Umbilical cord (tissue), 2 donors: ENCODE data around the gene HES4. TPM values are rescaled to one million over a fixed set of nuclear protein-coding genes. Genes with fewer than 3 reads are reported as not detected.
"Not testable (repeated sequence)": the region's sequence is repeated elsewhere in the genome, so short reads cannot be mapped to it uniquely, and the experiment has no call there.

Experiments used
- DNase-seq: peaks from one replicate; pipeline ENCODE4 v3.0.0-alpha.2; 2015; ENCODE audit warnings: low spot score
- total RNA-seq: library from RNA; depleted of rRNA; stranded (reverse); fragments of >200 nt; gene quantifications from one replicate; pipeline ENCODE4 v1.2.3, GENCODE V29; 2014; ENCODE audit warnings: low replicate concordance; ENCODE audit not compliant: insufficient read depth

HES4 gene
- total RNA-seq, 1 donor from 2014 or later = 40.2 TPM

DNA sequence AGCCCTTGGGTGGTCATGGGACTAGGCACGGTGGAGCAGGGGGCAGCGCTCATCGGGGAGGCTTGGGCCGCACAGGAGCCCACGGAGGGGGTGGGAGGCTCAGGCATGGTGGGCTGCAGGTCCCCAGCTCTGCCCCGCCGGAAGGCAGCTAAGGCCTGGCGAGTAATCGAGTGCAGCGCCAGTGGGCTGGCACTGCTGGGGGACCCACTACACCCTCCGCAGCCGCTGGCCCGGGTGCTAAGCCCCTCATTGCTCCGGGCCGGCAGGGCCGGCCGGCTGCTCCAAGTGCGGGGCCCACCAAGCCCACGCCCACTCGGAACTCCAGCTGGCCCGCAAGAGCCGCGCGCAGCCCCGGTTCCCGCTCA lies 18.4 kb upstream of the HES4 start:
- not testable (repeated sequence) for DNase-seq

DNA sequence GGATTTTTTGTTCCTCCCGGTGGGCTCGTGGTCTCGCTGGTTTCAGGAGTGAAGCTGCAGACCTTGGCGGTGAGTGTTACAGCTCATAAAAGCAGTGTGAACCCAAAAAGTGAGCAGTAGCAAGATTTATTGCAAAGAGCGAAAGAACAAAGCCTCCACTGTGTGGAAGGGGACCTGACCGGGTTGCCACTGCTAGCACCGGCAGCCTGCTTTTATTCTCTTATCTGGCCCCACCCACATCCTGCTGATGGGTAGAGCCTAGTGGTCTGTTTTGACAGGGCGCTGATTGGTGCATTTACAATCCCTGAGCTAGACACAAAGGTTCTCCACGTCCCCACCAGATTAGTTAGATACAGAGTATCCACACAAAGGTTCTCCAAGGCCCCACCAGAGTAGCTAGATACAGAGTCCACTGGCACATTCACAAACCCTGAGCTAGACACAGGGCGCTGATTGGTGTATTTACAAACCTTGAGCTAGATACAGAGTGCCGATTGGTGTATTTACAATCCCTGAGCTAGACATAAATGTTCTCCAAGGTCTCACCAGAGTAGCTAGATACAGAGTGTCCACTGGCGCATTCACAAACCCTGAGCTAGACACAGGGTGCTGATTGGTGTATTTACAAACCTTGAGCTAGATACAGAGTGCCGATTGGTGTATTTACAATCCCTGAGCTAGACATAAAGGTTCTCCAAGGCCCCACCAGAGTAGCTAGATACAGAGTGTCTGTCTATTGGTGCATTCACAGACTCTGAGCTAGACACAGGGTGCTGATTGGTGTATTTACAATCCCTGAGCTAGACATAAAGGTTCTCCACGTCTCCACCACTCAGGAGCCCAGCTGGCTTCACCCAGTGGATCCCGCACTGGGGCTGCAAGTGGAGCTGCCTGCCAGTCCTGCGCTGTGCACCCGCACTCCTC lies 17.8 kb upstream of the HES4 start:
- DNase-seq = not testable (repeated sequence)

GRCh38 chr1:1014799-1015681 lies 15.1 kb upstream of the HES4 start:
- no peak for DNase-seq

DNA sequence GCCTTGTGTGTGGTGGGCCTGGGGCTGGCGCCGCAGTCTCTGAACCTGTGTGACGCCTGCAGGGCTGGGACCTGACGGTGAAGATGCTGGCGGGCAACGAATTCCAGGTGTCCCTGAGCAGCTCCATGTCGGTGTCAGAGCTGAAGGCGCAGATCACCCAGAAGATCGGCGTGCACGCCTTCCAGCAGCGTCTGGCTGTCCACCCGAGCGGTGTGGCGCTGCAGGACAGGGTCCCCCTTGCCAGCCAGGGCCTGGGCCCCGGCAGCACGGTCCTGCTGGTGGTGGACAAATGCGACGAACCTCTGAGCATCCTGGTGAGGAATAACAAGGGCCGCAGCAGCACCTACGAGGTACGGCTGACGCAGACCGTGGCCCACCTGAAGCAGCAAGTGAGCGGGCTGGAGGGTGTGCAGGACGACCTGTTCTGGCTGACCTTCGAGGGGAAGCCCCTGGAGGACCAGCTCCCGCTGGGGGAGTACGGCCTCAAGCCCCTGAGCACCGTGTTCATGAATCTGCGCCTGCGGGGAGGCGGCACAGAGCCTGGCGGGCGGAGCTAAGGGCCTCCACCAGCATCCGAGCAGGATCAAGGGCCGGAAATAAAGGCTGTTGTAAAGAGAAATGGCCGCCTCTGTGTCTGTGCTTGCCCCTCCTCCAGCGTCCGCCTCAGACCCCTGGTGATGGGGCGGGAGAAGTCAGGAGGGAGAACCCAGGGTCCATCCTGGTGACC lies 14.2 kb upstream of the HES4 start:
- DNase-seq = no peak

DNA sequence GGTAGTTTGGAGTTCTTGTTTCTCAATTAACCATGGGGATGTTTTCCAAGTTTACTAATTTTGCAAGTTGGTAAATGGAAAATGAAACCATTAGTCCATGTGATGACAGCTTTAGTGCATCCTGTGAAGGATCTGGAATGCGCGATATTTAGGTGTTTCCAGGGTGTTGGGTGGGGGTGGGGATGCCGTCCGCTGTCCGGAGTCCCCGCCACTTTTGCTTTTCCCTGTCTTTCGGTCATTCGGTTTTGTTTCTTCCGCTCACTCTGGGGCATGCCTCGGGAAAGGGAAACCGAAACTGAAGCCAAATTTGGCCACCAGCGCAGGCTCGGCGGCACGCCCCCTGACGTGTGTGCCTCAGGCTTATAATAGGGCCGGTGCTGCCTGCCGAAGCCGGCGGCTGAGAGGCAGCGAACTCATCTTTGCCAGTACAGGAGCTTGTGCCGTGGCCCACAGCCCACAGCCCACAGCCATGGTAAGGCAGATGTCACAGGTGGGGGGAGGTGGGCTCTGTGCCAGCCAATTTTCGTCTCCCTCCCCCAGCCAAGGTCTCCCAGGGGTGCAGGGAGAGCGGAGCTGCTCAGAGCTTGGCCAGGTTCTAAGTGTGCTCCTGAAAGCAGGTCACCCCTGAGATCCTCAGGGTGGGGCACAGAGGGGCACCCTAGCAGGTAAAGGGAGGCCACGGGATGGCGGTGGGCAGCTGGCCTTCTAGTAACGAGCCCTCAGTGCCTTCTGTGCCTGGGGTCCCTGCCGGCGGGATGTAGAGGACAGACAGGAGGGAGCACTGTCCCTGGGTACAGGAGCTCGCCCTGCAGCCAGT lies 13.4 kb upstream of the HES4 start, which contains the start of gene ISG15:
Gene ISG15, plus strand, starts transcription at position 393 of the 817 bp plus-strand sequence. Its CDS starts 77 bp downstream, at position 470.
- peak; percentile 91 for DNase-seq

DNA sequence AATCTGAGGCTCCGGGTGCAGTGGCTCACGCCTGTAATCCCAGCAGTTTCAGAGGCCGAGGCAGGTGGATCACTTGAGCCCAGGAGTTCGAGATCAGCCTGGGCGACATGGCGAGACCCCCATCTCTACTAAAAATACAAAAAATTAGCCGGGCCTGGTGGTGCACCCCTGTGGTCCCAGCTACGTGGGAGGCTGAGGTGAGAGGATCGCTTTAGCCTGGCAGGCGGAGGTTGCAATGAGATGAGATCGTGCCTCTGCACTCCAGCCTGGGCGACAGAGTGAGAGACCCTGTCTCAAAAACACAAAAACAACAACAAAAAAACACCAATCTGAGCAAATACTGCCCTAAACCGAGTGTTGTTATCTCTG lies 12.8 kb upstream of the HES4 start:
- DNase-seq = not testable (repeated sequence)

- DNase-seq = no peak
These were observed 11.6 kb upstream of the HES4 start for GRCh38 chr1:1011396-1011949.

DNA sequence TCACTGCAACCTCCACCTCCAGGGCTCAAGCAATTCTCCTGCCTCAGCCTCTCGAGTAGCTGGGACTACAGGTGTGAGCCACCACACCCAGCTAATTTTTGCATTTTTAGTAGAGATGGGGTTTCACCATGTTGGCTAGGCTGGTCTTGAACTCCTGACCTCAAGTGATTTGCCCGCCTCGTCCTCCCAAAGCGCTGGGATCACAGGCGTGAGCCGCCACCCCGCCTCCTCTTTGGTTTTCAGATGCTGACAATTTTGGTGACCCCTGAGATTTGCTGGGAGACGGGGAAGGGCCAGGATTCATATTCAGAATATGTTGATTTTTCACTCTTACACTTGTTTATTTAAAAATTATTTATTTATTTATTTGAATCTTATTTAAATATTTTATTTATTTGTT lies 10.2 kb upstream of the HES4 start:
- DNase-seq = not testable (repeated sequence)

GRCh38 chr1:1006305-1007159 lies 6.6 kb upstream of the HES4 start:
- DNase-seq = no peak

DNA sequence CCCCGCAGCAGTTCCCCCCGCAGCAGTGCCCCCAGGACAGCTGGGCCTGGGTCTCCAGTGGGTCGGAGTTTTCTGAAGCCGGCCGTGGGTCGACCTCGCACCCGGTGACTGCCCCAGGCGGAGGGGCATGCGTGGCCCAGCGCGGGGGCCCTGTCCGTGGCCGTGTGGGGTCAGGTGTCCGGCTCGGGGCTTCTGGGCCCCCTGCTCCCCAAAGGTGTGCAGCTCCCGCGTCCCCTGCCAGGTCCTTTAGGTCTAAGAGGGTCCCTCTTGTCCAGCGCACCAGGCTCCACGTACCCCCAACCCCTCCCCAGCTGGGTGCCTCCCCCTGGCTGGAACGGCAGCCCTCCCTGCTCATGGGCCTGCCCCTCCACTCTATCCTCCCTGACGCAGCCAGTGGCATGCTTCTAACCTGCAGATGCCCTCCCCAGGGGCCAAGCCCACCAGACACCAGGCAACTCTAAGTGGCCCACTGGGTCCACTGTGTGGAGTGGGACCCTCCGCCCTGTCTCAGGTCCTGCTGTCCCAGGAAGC lies 5.9 kb upstream of the HES4 start:
- no peak for DNase-seq

- DNase-seq = peak; percentile 45
These were observed 5.1 kb upstream of the HES4 start for GRCh38 chr1:1004780-1005697.

DNA sequence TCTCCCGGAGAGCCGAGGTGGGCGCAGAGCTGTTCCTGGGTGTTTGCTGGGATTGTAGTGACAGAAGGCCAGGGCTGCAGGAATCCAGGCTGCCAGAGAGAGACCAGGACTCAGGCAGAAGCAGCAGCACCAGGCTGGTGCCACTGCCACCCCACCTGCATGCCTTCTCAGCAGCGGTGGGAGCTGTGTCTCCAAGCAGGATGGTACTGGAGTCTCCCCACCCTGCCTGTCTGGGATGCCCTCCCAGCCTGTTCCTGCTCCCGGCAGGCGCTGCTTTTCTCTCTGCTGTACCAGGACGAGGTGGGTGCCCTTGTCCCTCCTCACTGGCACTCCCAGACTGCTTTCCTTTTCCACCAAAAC lies 4.5 kb upstream of the HES4 start:
- DNase-seq = no peak

GRCh38 chr1:1003618-1004419 lies 3.9 kb upstream of the HES4 start:
- DNase-seq = no peak

DNA sequence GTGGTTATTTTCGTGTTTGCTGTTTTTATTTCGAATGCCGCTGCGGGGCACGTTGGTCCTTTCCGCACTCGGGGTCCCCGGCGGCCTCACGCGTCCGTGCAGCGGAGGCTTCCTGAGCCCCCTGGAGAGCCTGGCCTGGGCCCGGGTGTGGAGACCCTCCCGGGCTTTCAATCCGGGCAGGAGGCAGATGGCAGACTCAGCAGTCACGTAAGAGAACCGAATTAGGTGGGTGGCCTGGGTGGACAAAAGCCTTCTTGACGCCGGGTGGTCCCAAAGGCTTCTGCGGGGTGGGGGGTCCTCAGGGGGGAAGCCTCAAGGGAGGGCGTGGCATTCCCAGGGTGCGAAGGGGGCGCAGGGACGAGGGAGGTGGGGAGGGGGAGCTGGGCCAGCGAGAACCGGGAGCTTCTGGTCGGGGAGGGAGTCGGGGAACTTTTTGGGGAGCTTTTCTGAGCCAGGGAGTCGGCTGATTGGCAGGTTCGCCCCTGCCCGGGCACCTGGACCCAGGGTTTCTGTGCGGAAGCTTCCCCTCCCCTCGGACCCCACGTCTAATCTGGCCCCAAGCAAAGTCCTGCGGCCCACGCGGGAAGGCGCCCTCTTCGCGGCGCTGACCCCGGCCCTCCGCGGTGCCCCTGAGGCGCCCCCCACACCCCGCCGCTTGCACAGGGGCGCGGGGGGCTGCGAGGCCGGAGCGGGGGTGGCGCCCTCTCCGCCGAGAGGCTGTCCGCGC lies 1.3 kb upstream of the HES4 start:
- peak; percentile 27 for DNase-seq

- peak; percentile 85 for DNase-seq
These were observed 610 bp upstream of the HES4 start for GRCh38 chr1:1000357-1001056.
